Heart right ventricle (tissue), 16 donors: ENCODE results near the gene FCN1. TPM values are rescaled to one million over a fixed set of nuclear protein-coding genes. Genes with fewer than 3 reads are reported as not detected.

Experiments used
- ATAC-seq, 8 donors: fragments of 200-7000 bp; cut with Tn5 transposase; one replicate each; pipeline ENCODE4 v1.9.1; 2020; ENCODE audit warnings: mild to moderate bottlenecking in 8 of 8, moderate library complexity in 8 of 8, moderate number of reproducible peaks in 1 of 8
- DNase-seq, 2 donors: peaks; one replicate each; pipeline ENCODE4 v3.0.0-alpha.2; 2020
- H3K27ac ChIP-seq, 10 donors: fragments of 200-600 bp; sonication (generic) in 2 of 10; one replicate each; pipeline versions ENCODE4 v1.5.0 to v1.8.0; 2020 to 2022; ENCODE audit warnings: mild to moderate bottlenecking in 3 of 10
- H3K27me3 ChIP-seq, 7 donors: fragments of 200-600 bp; one replicate each; pipeline ENCODE4 v1.8.0; 2021 to 2022; ENCODE audit warnings: mild to moderate bottlenecking in 2 of 7
- H3K36me3 ChIP-seq, 9 donors: fragments of 200-600 bp; sonication (generic) in 1 of 9; one replicate each; pipeline versions ENCODE4 v1.5.0 to v1.8.0; 2020 to 2022; ENCODE audit warnings: mild to moderate bottlenecking in 2 of 9
- H3K4me1 ChIP-seq, 9 donors: fragments of 200-600 bp; sonication (generic) in 1 of 9; one replicate each; pipeline versions ENCODE4 v1.5.0 to v1.8.0; 2020 to 2022; ENCODE audit warnings: mild to moderate bottlenecking in 4 of 9
- H3K4me3 ChIP-seq, 10 donors: fragments of 200-600 bp; sonication (generic) in 2 of 10; one replicate each; pipeline versions ENCODE4 v1.5.0 to v1.8.0; 2020 to 2022; ENCODE audit warnings: mild to moderate bottlenecking in 7 of 10, moderate library complexity in 2 of 10
- H3K9me3 ChIP-seq, 11 donors: fragments of 200-600 bp in 10 of 11; sonication (generic) in 2 of 11; one replicate each; pipeline versions ENCODE4 v1.5.0 to v1.8.0; 2013 to 2022; ENCODE audit warnings: mild to moderate bottlenecking in 2 of 11, control low read depth in 1 of 11, moderate library complexity in 1 of 11
- CTCF ChIP-seq, 9 donors: fragments of 200-600 bp; sonication (generic) in 2 of 9; IDR thresholded peaks; one replicate each; pipeline versions ENCODE4 v1.5.0 to v1.8.0; 2021 to 2022; ENCODE audit warnings: antibody characterized with exemption in 9 of 9, mild to moderate bottlenecking in 5 of 9, moderate library complexity in 1 of 9
- WGBS, 2 donors: extraction: QIAGEN DNeasy Blood & Tissue Kit; methylation state at CpG; one replicate each; pipeline ENCODE4 v1.1.7; 2013; ENCODE audit warnings: inconsistent platforms in 1 of 2; 5-methylcytosine and 5-hydroxymethylcytosine counted together
- intact Hi-C, 10 donors: fragments of 100-400 bp; cut with DNase I; formaldehyde crosslinking; loops; one replicate each; pipeline versions ENCODE4 v1.11.1 to v1.14.2; 2022
- polyA plus RNA-seq, 2 donors: library from polyadenylated mRNA; stranded (reverse); fragments of 200-250 nt; gene quantifications; one replicate each; pipeline ENCODE4 v1.2.3, GENCODE V29; 2013
- total RNA-seq, 10 donors: library from RNA; stranded (reverse); fragmentation: NEBNext Ultra II Directional in 3 of 10; extraction: Animal tissue kit (Norgen Biotek cat#: 25700) in 3 of 10; gene quantifications; one replicate each; pipeline versions ENCODE4 v1.2.1 to v1.2.4, GENCODE V29; 2021 to 2023
- donor health status: Arrhythmogenic right ventricular cardiomyopathy.
- donor health status: ischemic (EF 13 %, LVEDD 7.1; RV severe dilation, severe dysfunction).
- donor health status: healthy with polysubstance abuse.
- donor health status: DM: no; HTN: yes; CAD: no.
- donor health status: DM: no; HTN: no; CAD: no.
- donor health status: ischemic (EF 25% LVEDD 6.9; RV normal size, moderate dysfunction).
- donor health status: ischemic (EF 25% LVEDD 5.7; RV mildly dilated, moderate dysfunction).
- donor health status: healthy.
- donor health status: DM: yes; HTN: yes; CAD: no.
- donor health status: Ischemic cardiomyopathy.
- donor health status: ischemic (EF 35%, LVEDD 5.7; RV mildly dilated, moderate dysfunction).
- donor health status: nonischemic (EF 11% LVEDD 7.7; RV severe dilation, severe dysfunction).
- donor health status: DM: yes; HTN: yes; CAD: no.
- donor health status: PGD.
- donor health status: ischemic (EF 29% LVEDD 5.4; RV normal size, mild dysfunction).
- donor health status: nonischemic (EF 23%, LVEDD 6.1; RV moderate dilation, normal function).

Gene FCN1
- total and polyA plus RNA-seq, 12 donors, result 0.97 to 64.7 (median 2.7) TPM

- peaks cover 0 to 9% (median 0%) of the 10 kb centered on the region in 9 donors for H3K4me1 ChIP-seq
- H3K27me3 ChIP-seq, result peaks cover 0 to 4% (median 0%) of the 10 kb centered on the region in 7 donors
- 94 to 95% methylated on average over 13 of the region's 13 CpGs for WGBS, 2 donors
- intact Hi-C loops, result no loop called here
- H3K36me3 ChIP-seq, result no peaks in the 10 kb centered on the region
- H3K4me3 ChIP-seq, result no peak overlapping the region
- no peak for TF ChIP-seq CTCF (IDR thresholded peaks at IDR 0.05)
- no peaks in the 10 kb centered on the region for H3K9me3 ChIP-seq
- no peak for DNase-seq
- ATAC-seq, result no peak
- H3K27ac ChIP-seq, result no peak overlapping the region
These were observed 36.4 kb downstream of the FCN1 start for GRCh38 chr9:134881313-134881670.

- ATAC-seq (peak in 3 of 8 donors; percentile 25 to 59 (median 34)), DNase-seq (no peak)
- Histone ChIP-seq H3K4me1 (peaks cover 0 to 9% (median 0%) of the 10 kb centered on the region in 9 donors), H3K36me3 (no peaks in the 10 kb centered on the region), H3K9me3 (no peaks in the 10 kb centered on the region), H3K4me3 (no peak within 1 kb of the TSS), H3K27ac (no peak within 1 kb of the TSS), H3K27me3 (peaks cover 0 to 4% (median 0%) of the 10 kb centered on the region in 7 donors)
- intact Hi-C loops, result no loop called here
- 70 to 72% methylated on average over 25 of the region's 25 CpGs for WGBS, 2 donors
- no peak for TF ChIP-seq CTCF (IDR thresholded peaks at IDR 0.05)
These were observed 37.0 kb downstream of the FCN1 start, which contains the start of gene FCN2 for GRCh38 chr9:134880484-134881312. TSS of gene FCN2 (plus strand) at chr9:134880810. CDS start at chr9:134880822, 12 bp downstream.

GRCh38 chr9:134879664-134880483 lies 37.8 kb downstream of the FCN1 start:
- Histone ChIP-seq H3K27ac (no peak overlapping the region), H3K4me1 (peaks cover 0 to 9% (median 0%) of the 10 kb centered on the region in 9 donors), H3K27me3 (peaks cover 0 to 4% (median 0%) of the 10 kb centered on the region in 7 donors), H3K9me3 (no peaks in the 10 kb centered on the region), H3K36me3 (no peaks in the 10 kb centered on the region), H3K4me3 (no peak overlapping the region)
- no peak for DNase-seq
- ATAC-seq, result no peak
- WGBS, 2 donors, result 89 to 90% methylated on average over 13 of the region's 13 CpGs
- TF ChIP-seq CTCF (IDR thresholded peaks at IDR 0.05), result no peak
- intact Hi-C loops, result no loop called here

- no peaks in the 10 kb centered on the region for H3K27me3 ChIP-seq
- intact Hi-C loops, result no loop called here
- no peak overlapping the region for H3K4me3 ChIP-seq
- no peak for TF ChIP-seq CTCF (IDR thresholded peaks at IDR 0.05)
- no peak for DNase-seq
- peaks cover 0 to 14% (median 0%) of the 10 kb centered on the region in 11 donors for H3K9me3 ChIP-seq
- 89 to 92% methylated on average over 4 of the region's 4 CpGs for WGBS, 2 donors
- peaks cover 0 to 13% (median 0%) of the 10 kb centered on the region in 9 donors for H3K4me1 ChIP-seq
- H3K36me3 ChIP-seq, result no peaks in the 10 kb centered on the region
- H3K27ac ChIP-seq, result no peak overlapping the region
- ATAC-seq, result no peak
These were observed 40.2 kb downstream of the FCN1 start for GRCh38 chr9:134877541-134877940.
